NT2/D1 (cell line): Measurements from ENCODE around the gene PSORS1C1.

ENCODE experiments used
- SUZ12 ChIP-seq: IDR thresholded peaks from 2 replicates; pipeline ENCODE4 v1.6.1; 2011; ENCODE audit not compliant: insufficient read length, insufficient read depth; ENCODE audit errors: extremely low read depth
- YY1 ChIP-seq: IDR thresholded peaks from 2 replicates; pipeline ENCODE4 v1.6.1; 2011; ENCODE audit not compliant: insufficient read length, insufficient read depth

GRCh38 chr6:31170600-31170881 is 55.9 kb downstream of the PSORS1C1 start, which contains the start of gene POU5F1:
- TF ChIP-seq YY1 (no peak), SUZ12 (no peak)
